NCI-H82 treated with DMSO at 0.1 percent for 48 hours (cell line): ENCODE results near the gene TEKTIP1.
"Not testable (repeated sequence)": the region's sequence is repeated elsewhere in the genome, so short reads cannot be mapped to it uniquely, and the experiment has no call there.

Experiments
- DNase-seq: peaks from one replicate; lab custom pipeline; 2025; ENCODE audit not compliant: unreplicated experiment; lab: John Stamatoyannopoulos, UW

The TEKTIP1 gene

DNA sequence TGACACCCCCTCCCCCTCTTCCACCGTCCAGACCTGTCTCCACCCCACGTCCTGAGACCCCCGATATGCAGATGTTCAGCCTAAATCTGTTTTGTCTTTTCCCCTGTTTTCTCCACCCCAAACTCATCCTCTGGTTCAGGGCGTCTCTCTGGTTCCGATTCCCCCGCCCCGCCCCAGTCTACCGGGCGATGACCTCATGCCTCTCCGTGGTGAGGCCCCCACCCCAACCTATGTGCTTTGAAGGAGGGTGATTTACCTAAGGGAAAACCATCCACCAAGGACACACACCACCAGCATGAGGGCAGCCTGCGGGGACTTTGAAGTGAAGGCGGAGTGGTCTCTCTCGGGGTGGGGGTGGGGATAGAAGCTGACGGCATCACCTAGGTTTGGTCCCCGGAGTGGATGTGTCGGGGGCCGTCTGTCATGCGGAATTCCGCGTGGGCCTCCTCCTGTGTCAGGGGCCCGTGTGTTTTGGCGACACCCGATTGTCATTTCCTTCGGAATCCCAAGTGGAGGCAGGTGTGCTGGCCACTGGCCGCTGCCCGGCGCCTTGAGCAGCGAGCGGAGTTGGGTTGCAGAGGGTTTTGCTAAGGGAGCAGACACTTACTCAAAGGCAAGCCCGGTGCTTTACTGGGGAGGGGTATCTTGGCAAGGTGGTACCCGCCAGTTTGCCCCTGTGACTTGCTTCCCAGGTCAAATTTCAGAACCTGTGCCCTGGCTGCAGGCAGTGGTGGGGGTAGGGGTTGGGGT is 31.4 kb upstream of the TEKTIP1 start:
- no peak for DNase-seq

- DNase-seq = not testable (repeated sequence)
Observed at GRCh38 chr19:3508121-3508661, 30.8 kb upstream of the TEKTIP1 start.

GRCh38 chr19:3508771-3509535 is 30.0 kb upstream of the TEKTIP1 start:
- no peak for DNase-seq

DNA sequence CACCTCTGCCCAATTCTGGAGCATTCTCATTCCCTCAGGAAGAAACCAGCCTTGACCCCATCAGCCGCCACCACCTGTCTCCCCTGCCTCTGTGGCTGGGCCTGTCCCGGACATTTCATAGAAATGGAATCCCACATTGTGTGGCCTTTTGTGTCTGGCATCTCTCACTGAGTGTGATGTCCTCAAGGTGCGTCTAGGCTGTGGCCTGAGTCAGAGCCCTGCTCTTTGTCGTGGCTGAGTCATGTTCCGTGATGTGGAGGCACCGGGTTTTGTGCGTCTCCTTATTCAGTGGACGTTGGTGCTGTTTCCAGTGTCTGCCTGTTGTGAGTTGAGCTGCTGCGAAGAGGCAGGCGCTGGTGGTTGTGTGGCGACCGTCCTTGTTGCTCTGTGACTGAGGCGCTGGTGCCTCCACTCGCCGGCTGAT is 29.4 kb upstream of the TEKTIP1 start:
- no peak for DNase-seq

- no peak for DNase-seq
Observed at GRCh38 chr19:3510727-3511126, 28.2 kb upstream of the TEKTIP1 start.

DNA sequence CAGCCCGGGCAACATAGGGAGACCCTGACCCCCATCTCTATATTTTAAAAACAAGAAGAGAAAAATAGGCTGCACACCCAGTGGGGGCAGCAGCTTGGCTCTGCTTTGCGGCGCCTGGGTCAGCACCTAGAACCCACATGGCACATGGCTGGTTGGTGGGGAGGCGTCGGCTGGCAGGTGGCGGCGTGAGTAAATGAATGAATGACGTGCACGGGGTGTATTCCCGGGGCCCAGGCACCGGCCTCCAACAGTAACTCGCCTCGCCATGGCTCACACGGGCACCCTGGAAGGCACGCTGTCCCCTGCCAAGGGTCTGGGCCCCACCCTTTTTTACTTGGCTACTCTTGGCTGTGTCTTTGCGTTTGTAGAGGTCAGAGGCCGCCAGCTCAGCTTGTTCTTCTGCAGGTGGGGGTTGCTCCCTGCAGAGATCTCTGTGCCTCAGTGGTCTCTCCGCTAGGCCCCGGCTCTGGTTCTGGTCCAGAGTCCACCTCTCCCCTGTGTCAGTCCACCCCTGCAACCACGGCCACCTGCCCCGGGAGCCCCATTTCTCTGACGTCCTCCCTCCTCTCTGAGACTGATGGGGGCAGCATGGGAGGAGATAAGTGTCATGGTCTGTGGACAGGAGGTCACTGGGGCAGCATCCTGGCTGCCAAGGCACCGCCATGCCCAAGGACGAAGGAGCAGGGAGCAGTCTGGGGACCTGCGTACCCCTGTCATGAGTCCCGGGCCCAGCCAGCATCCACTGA is 27.3 kb upstream of the TEKTIP1 start:
- no peak for DNase-seq

- no peak for DNase-seq
Observed at GRCh38 chr19:3512562-3513228, 26.3 kb upstream of the TEKTIP1 start.

DNA sequence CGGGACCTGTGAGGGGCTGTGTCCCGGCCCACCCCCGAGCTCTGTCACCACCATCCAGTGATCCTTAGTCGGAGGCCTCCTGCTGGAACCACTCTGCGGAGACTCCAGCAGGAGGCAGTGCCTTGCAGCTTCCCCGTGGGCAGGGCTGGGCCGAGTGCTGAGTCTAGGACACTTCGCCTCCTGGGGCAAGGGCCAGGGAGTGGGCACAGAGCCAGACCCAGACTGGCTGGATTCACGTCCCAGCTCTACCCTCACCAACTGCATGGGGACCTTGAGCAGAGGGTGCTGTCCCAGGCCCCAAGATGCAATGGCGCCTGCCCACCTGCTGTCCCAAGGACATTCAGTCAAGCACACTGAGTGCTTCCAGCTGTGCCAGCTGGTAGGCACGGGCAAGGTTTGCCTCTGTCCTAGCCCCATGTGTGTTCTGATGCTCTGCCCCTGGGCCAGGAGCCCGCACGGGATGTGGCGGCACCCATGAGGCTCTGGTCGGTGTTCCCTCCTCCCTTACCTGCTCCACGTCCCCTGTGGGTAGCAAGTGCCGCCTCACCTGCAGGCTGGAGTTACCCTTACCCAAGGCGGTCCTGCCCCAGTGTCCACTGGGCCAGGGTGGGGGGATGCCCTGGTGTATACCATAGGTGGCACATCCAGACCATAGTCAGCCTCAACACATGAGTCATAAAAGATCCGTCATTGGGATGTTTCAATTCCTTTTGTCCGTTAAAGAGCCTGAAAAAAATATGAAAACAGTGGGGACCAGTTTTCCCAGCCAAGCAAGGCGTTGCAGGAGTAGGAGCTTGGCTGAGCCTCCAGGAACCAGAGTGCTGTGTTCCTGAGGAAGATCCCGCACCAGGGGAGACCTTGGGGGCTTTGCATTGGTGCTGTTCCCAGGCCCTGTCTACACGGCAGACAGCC is 25.5 kb upstream of the TEKTIP1 start:
- no peak for DNase-seq

DNA sequence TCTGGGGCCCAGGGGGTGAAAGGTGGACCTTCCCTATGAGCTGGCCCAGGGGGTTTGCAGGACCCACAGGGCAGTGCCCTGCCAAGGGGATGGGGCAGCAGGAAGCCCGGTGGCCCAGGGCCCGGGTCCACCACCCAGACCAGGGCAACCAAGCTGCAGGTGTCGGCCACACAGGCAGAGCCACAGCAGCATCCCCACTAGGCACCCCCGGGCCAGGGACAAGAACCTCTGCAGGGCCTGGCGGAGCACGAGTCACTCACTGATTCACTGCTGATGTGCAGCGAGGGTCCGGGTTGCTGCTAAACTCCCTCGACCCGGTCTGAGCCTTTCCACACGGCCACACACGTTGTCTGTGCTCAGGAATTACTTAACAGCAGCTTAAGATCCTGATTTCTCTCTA is 24.0 kb upstream of the TEKTIP1 start:
- no peak for DNase-seq

- no peak for DNase-seq
Observed at GRCh38 chr19:3515891-3516422, 23.0 kb upstream of the TEKTIP1 start.

GRCh38 chr19:3516675-3517207 is 22.2 kb upstream of the TEKTIP1 start:
- no peak for DNase-seq

GRCh38 chr19:3517638-3518037 is 21.3 kb upstream of the TEKTIP1 start:
- no peak for DNase-seq

DNA sequence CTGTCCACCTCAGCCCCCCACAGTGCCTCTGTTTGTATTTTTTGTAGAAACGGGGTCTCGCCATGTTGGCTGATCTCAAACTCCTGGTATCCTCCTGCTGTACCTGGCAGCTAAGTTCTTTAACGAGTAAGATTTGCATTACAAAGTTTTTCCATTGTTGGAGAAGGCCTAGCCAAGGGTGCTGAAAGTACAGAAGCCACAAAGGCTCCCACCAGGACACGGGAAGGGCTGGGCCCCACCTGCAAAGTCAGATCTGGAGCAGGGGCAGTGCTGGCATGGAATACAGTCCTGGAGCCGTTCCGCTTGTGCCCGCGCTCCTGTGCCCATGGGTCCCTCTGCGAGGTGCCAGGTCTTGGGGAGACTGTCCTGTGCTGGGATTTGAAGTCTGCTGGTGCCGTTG is 20.7 kb upstream of the TEKTIP1 start:
- no peak for DNase-seq

DNA sequence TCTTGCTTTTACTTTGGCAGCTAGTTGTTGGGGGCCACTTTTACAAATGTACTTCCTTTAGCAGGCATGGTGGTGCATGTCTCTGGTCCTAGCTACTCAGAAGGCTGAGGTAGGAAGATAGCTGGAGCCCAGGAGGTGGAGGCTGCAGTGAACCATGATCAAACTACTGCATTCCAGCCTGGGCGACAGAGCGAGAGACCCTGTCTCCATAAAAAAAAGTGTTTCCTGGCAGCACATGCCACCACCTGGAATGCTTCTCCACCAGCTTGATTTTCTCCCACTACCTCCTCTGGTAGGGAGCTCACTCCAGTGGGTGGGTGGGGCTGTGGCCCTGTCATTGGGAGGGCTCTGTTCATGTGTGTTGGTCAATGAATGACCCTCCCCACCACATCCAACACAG is 20.3 kb upstream of the TEKTIP1 start:
- no peak for DNase-seq

- DNase-seq = no peak
Observed at GRCh38 chr19:3519126-3519525, 19.8 kb upstream of the TEKTIP1 start.

- DNase-seq = no peak
Observed at GRCh38 chr19:3520166-3521103, 18.5 kb upstream of the TEKTIP1 start.

GRCh38 chr19:3521104-3521445 is 17.9 kb upstream of the TEKTIP1 start:
- no peak for DNase-seq
